MM.1S (cell line): ENCODE measurements around the gene AUTS2.

Experiments used
- DNase-seq: peaks from one replicate; pipeline ENCODE4 v3.0.0-alpha.2; 2015
- H2AFZ ChIP-seq: fragments of 300-600 bp; sonication (generic); 2 replicates; pipeline ENCODE4 v1.6.0; 2016; ENCODE audit warnings: antibody characterized with exemption, low read length
- H3F3A ChIP-seq: fragments of 300-600 bp; sonication (generic); 2 replicates; pipeline ENCODE4 v1.6.1; 2016; ENCODE audit warnings: mild to moderate bottlenecking, antibody characterized with exemption, low read length, moderate library complexity, mixed read lengths; ENCODE audit not compliant: insufficient read depth
- H3K27ac ChIP-seq: fragments of 300-600 bp; sonication (generic); 2 replicates; pipeline ENCODE4 v1.5.1; 2016; ENCODE audit warnings: mild to moderate bottlenecking, low read length
- H3K27me3 ChIP-seq: fragments of 300-600 bp; sonication (generic); replicated peaks from 2 replicates; pipeline ENCODE4 v1.6.0; 2016; ENCODE audit warnings: low read length; ENCODE audit not compliant: insufficient read depth
- H3K36me3 ChIP-seq: fragments of 300-600 bp; sonication (generic); replicated peaks from 2 replicates; pipeline ENCODE4 v1.6.1; 2016; ENCODE audit warnings: mild to moderate bottlenecking, low read length, mixed read lengths; ENCODE audit not compliant: insufficient read depth
- H3K4me1 ChIP-seq: fragments of 300-600 bp; sonication (generic); 2 replicates; pipeline ENCODE4 v1.6.1; 2016; ENCODE audit warnings: low read length, mixed read lengths
- H3K4me2 ChIP-seq: fragments of 300-600 bp; sonication (generic); 2 replicates; pipeline ENCODE4 v1.6.0; 2016; ENCODE audit warnings: low read depth, low read length
- H3K4me3 ChIP-seq: fragments of 300-600 bp; sonication (generic); 2 replicates; pipeline ENCODE4 v1.5.1; 2016; ENCODE audit warnings: low read length, mixed read lengths
- H3K79me2 ChIP-seq: fragments of 300-600 bp; sonication (generic); 2 replicates; pipeline ENCODE4 v1.6.1; 2016; ENCODE audit warnings: mixed run types, low read length, mixed read lengths
- H3K9ac ChIP-seq: fragments of 300-600 bp; sonication (generic); 2 replicates; pipeline ENCODE4 v1.6.1; 2016; ENCODE audit warnings: low read length, mixed read lengths
- H3K9me2 ChIP-seq: fragments of 300-600 bp; sonication (generic); replicated peaks from 2 replicates; pipeline ENCODE4 v1.6.1; 2016; ENCODE audit warnings: mild to moderate bottlenecking, low read length, mixed read lengths; ENCODE audit not compliant: insufficient read depth
- H3K9me3 ChIP-seq: fragments of 300-600 bp; sonication (generic); replicated peaks from 2 replicates; pipeline ENCODE4 v1.6.1; 2016; ENCODE audit warnings: mild to moderate bottlenecking, low read length, mixed read lengths; ENCODE audit not compliant: insufficient read depth
- H4K20me1 ChIP-seq: fragments of 300-600 bp; sonication (generic); 2 replicates; pipeline ENCODE4 v1.6.1; 2016; ENCODE audit warnings: mild to moderate bottlenecking, low read length, moderate library complexity, mixed read lengths; ENCODE audit not compliant: insufficient read depth
- CTCF ChIP-seq: fragments of 300-600 bp; sonication (generic); IDR thresholded peaks from 2 replicates; pipeline ENCODE4 v1.5.1; 2016; ENCODE audit warnings: antibody characterized with exemption, low read length, mixed read lengths
- EZH2 ChIP-seq: fragments of 300-600 bp; sonication (generic); optimal IDR thresholded peaks from 2 replicates; pipeline ENCODE3; 2017; ENCODE audit warnings: low read depth, mild to moderate bottlenecking, antibody characterized with exemption, low read length, mixed read lengths
- EZH2phosphoT487 ChIP-seq: fragments of 300-600 bp; sonication (generic); IDR thresholded peaks from 2 replicates; pipeline ENCODE4 v1.6.1; 2018; ENCODE audit warnings: antibody characterized with exemption, low read length

AUTS2 gene

DNA sequence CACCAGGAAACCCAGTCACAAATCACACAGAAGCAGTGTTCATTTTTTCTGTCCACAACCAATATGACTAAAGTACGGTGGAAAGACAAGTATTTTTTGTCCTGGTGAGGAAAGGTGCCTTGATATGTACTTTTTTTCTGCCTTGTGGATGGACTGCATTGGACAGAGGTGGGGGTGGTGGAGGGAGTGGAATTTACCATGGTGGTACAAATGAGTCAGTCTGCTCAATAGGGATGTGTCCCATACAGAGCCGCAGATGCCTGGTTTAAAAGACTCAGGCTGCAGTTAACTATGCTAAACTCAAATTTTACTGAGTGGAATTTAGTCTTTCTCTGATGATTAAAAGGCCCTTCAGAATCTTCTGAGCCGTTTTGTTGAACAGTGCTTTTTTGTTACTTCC is 859.2 kb downstream of the AUTS2 start:
- Histone ChIP-seq H3K9me3 (no peaks in the 10 kb centered on the region), H3K4me3 (no peak overlapping the region), H3K4me2 (no peak overlapping the region), H2AFZ (no peak overlapping the region), H3K9me2 (no peaks in the 10 kb centered on the region), H4K20me1 (no peaks in the 10 kb centered on the region), H3K27me3 (no peaks in the 10 kb centered on the region), H3K79me2 (no peaks in the 10 kb centered on the region), H3K9ac (no peak overlapping the region), H3K4me1 (no peaks in the 10 kb centered on the region), H3K27ac (no peak overlapping the region), H3K36me3 (no peaks in the 10 kb centered on the region), H3F3A (no peaks in the 10 kb centered on the region)
- no peak for DNase-seq
- no peak for TF ChIP-seq CTCF
- no peak for TF ChIP-seq EZH2phosphoT487
- no peak for TF ChIP-seq EZH2

- no peaks in the 10 kb centered on the region for H3K4me1 ChIP-seq
Observed at GRCh38 chr7:70457883-70458680, 859.8 kb downstream of the AUTS2 start.

GRCh38 chr7:70458745-70459144 is 860.5 kb downstream of the AUTS2 start:
- H2AFZ ChIP-seq, result no peak overlapping the region
- no peaks in the 10 kb centered on the region for H3K4me1 ChIP-seq
- no peak overlapping the region for H3K27ac ChIP-seq
- no peak overlapping the region for H3K4me2 ChIP-seq
- DNase-seq, result no peak
- H3K27me3 ChIP-seq, result no peaks in the 10 kb centered on the region
- H3K79me2 ChIP-seq, result no peaks in the 10 kb centered on the region
- H3K4me3 ChIP-seq, result no peak overlapping the region
- H3K9ac ChIP-seq, result no peak overlapping the region
- no peaks in the 10 kb centered on the region for H3K36me3 ChIP-seq
- no peaks in the 10 kb centered on the region for H3K9me3 ChIP-seq
- no peaks in the 10 kb centered on the region for H4K20me1 ChIP-seq
- no peak for TF ChIP-seq EZH2phosphoT487
- no peak for TF ChIP-seq CTCF
- no peak for TF ChIP-seq EZH2
- H3F3A ChIP-seq, result no peaks in the 10 kb centered on the region
- no peaks in the 10 kb centered on the region for H3K9me2 ChIP-seq

More at GRCh38 chr7:70457883-70458680, 859.8 kb downstream of the AUTS2 start:
- Histone ChIP-seq H3K4me2 (no peak overlapping the region), H3K9me3 (no peaks in the 10 kb centered on the region), H3K27me3 (no peaks in the 10 kb centered on the region), H3K9me2 (no peaks in the 10 kb centered on the region), H3K79me2 (no peaks in the 10 kb centered on the region), H2AFZ (no peak overlapping the region), H3F3A (no peaks in the 10 kb centered on the region), H3K27ac (no peak overlapping the region), H3K9ac (no peak overlapping the region), H3K36me3 (no peaks in the 10 kb centered on the region), H3K4me3 (no peak overlapping the region), H4K20me1 (no peaks in the 10 kb centered on the region)
- no peak for DNase-seq
- no peak for TF ChIP-seq EZH2
- no peak for TF ChIP-seq CTCF
- no peak for TF ChIP-seq EZH2phosphoT487
